HG03342 (cell line): ENCODE results near the gene ELL.

Experiments used
- ATAC-seq: cut with Tn5 transposase; IDR thresholded peaks from one replicate; pipeline ENCODE4 v1.9.1; 2021; ENCODE audit warnings: mild to moderate bottlenecking, moderate library complexity; ENCODE audit not compliant: unreplicated experiment

The ELL gene

DNA sequence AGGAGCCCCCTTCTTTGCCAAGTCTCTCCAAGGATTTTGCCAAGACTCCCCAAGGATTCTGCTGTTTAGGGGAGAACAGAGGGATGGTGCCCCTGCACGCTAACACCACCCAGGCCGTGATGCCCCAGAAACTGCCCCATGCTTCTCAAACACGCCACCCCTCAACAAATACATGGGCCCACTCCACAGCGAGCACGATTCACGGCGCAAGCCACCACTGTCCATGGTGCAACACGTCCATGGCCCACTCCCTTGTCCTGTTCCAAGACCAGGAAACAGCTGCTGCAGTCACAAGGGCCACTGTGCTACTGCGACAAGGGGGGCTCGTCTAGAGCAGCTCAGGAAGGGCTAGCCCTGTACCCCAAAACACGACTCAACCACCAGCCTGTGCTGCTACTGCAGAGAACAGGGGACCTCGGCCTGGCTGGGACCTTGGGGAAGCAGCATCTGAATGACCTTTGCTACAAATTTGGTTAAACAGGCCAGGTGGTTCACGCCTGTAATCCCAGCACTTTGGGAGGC lies 47.4 kb downstream of the ELL start:
- no peak for ATAC-seq

DNA sequence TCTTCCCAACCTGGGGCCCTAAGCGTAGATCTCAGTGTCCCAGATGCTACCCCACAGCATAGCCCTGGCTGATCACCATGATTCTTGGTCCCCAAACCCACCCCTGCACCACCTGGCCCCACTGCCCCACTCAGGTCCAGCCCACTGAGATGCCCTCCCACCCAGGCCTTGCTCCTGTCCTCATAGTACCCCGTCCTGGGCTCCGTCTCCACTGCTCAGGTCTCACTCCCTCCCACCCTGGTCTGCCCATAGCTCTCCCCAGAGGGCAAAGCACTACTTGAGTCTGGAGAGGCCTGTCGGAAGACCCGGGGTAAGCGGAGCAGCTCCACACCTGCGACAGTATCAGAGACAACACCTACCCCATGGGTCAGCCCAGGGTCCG lies 48.2 kb downstream of the ELL start:
- ATAC-seq, result no peak

DNA sequence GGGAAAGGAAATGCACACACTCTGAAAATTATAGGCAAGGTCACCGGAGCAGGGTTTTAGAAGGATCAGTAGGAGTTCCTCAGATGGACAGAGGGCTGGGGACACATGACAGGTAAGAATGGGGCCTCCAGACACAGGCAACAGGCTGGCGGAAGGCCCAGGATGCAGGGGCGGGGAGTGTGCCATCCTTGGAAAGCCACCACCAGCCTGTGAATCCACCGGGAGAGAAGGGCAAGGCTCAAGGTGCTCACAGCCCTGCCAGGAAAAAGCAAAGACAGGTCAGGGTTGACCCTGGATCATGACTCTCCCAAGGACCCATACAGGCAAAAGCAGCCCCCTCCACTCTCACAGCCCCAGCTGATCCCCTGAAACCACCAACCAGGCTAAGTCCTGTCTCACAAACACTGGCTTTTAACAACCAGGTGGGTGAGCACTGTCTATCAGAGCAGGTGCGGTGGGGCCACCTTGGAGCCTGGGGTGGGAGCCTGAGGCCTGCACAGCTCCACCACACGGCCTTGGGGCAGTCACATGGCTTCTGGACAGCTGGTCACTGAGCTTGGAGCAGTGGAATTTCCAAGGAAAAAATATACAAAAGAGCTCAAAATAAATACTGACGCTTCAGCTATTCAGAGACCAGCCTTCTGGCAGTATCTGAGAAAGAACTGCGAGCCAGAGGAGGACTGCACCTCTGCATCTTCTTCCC lies 48.7 kb downstream of the ELL start:
- no peak for ATAC-seq

DNA sequence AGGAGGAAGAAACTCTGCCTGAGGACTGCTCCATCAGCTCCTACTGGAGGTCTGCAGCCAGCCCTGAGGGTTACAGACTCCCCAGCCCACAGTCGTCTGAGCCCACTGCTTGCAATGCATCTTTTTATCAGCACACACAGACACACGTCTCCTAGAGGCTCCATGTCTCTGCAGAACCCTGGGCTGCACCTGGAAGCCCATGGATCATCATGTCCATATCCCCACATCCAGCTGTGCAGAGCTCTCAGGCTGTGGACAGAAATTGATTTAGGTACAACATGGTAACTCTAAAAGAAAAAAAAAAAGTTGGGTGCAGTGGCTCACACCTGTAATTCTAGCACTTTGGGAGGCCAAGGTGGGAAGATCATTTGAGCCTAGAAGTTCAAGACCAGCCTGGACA lies 51.1 kb downstream of the ELL start:
- no peak for ATAC-seq

DNA sequence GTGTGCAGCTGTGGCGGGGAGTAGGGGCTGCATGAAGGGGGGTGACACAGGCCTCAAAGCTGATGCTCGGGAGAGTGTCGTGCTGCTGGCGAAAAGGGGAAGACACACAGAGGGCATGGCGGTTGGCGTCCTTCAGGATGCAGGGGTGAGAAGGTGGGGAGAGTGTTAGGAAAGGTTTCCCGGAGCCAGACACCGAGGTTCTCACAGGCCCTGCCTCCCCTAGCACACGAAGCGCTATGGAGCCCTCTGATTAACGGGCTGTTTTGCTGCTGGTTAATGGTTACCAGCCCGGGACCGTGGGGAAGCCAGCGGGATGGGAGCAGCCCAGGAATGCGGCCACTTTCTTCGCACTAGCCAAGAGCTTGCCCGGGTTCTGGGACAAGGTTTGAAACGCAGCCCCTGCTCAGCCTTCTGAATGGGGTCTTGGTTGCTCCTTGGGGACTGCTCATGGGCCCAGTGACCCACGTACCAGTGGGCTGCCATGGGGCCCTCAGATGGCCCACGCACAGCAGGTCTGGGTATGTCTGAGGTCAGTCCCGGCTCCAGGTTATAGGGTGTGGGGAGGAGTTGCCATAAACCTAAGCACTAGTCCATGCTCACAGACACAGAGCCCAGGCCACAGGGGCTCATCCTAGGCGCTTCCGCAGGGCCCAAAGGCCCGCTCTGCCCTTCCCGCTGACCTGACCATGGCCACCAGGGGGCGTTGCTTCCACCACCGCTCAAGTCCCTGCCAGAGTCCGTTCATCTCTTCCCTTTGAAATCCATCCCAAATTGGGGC lies 52.6 kb downstream of the ELL start:
- no peak for ATAC-seq

DNA sequence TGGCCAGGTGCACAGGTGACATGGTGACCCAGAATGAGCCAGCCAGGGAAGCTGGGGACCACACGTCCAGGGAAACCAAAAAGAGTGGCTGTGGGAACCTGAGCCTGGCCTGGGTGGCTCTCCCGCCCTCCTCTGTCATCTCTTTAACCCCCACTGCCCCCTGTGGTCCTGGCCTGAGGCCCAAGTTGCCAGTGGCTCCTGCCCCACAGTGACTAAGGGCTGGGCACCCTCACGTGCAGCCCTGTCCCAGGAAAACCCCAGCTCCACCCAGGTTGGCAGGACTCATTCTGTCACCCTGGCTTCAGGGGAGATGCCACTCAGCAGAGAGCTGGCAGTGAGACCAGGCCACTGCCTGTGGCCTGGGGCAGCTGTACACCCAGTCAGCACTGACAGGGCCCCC lies 53.4 kb downstream of the ELL start:
- no peak for ATAC-seq

DNA sequence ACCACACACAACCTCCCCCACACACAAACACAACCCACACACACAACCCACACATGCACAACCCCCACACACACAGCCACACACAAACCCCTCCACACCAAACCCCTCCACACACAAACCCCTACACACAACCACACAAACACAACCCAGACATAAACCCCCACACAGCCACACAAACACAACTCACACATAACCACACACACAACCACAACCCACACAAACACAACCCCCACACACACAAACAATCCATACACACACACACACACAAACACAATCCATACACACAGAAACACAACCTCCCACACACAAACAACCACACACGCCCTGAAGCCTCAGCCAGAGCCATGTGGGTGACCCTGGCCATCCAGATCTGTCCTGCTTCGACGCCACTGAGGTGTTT lies 53.9 kb downstream of the ELL start:
- ATAC-seq, result no peak

DNA sequence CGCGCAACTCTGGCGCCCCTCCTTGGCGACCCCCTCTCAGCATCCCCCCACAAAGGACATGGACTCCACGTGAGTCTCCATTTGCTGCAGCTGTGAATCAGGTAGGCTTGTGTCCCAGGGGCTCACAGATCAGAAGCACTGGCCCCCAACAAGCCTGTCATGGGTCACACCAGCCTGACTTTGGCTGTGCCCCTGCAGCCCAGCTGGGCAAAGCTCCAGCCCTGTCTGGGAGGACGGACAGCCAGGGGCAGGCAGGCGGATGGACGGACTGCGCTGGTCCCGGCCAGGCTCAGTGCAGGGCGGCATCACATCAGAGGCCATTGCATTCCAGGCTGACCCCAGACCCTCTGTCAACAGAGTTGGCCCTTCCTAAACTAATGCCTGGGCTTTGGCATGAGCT lies 55.5 kb downstream of the ELL start:
- no peak for ATAC-seq

DNA sequence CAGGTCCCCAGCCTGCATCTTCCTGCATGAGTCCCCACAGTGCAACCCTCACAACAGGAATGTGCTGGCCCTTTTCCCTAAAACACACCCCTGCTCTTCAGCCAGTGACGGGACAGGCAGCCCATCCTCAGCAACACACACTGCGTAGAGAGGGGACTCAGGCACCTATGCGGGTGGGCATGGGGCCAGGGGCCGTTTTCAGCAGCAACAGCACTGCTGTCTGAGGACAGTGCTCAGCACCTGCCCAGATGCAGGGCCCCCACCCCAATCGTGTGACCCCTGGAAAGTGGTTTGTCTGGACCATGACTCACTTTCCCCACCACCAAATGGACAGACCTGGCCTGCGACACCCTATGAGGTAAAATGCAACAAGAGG lies 55.9 kb downstream of the ELL start:
- no peak for ATAC-seq

DNA sequence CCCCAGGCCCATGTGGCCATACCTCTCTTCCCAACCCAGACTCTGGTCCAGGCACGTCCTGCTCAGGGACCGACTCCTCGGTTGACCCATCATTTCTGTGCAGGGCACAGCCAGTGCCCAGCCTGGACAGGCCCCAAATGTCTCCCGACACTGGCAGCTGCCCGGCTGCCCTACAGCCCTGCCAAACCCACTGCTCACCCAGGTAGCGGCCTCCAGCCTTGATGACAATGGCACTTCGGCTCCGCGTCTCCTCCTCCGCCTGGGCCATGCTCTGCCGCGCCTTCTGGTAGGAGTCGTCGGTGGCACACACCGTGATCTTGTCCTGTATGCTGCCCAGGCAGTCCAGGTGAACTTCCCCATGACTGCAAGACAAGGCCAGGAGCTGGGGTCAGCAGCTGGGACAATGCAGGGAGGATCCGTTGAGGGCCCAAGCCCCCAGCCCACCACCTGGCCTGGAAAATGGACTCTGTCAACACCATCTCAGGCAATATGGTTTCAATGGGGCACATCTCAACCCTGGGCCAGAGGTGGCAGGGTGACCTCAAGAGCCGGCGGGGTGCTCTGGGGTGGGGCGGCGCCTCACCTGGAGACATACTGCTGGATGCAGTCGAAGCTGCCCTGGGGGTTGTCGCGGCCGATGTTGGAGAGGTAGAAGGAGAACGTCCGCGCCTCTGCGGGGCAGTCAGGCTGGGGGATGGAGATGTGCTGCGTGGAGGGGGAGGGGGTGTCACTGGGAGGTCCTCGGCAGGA lies 56.5 kb downstream of the ELL start:
- no peak for ATAC-seq

DNA sequence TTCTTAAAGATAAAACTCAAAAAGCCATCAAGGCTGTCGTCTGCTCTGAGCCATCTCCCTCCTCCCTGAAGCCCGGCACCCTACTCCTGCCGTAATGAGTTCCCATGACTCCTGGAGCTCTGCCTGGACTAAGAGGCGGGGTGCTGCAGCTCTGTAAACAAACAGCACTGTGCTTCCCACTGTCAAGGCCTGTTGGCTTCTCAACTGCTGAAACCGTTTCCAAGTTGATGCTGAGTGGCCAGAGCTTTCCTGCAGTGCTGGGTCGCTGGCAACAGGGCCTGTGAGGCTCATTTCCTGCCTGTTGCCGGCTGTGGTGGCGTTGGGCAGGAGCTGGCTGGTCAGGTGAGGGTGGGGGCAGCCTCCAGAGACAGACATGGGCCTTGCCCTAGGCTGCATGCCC lies 57.2 kb downstream of the ELL start:
- no peak for ATAC-seq

DNA sequence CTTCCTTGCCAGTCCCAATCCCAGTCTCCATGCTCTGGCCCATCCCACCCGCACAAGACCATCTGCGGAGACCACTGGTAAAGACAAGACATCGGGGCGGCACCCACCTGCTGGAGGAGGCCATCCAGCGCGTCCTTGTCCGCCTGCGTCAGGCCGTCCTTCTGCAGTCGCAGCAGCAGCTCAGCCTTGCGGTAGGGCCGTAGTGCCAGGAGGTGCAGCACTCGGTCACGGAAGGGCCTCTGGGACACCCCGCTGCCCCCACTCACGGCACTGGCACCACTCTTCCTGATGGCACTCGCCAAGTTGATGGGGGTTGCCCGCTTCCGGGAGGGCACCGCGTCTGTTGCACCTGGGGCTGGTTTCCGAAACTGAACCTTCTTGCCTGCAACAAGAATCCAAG lies 60.4 kb downstream of the ELL start:
- no peak for ATAC-seq

DNA sequence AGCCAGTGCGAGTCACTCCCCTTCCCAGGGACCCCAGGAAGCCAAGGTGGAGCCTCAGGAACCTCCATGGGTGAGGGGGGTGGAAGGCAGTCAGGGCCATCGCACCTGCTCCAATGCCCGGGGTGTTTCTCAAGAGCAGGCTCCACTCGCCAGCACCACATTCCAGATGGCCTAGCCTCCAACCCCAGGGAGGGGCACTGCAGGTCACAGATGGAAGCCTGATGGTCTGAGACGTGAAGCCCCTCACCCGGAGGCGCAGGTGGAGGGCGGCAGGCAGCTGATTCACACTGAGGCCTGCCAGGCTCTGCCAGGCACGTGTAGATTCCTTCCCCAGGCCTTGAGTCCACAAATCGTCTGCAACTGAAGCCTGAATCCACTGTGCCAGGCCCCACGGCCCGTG lies 61.0 kb downstream of the ELL start:
- no peak for ATAC-seq

DNA sequence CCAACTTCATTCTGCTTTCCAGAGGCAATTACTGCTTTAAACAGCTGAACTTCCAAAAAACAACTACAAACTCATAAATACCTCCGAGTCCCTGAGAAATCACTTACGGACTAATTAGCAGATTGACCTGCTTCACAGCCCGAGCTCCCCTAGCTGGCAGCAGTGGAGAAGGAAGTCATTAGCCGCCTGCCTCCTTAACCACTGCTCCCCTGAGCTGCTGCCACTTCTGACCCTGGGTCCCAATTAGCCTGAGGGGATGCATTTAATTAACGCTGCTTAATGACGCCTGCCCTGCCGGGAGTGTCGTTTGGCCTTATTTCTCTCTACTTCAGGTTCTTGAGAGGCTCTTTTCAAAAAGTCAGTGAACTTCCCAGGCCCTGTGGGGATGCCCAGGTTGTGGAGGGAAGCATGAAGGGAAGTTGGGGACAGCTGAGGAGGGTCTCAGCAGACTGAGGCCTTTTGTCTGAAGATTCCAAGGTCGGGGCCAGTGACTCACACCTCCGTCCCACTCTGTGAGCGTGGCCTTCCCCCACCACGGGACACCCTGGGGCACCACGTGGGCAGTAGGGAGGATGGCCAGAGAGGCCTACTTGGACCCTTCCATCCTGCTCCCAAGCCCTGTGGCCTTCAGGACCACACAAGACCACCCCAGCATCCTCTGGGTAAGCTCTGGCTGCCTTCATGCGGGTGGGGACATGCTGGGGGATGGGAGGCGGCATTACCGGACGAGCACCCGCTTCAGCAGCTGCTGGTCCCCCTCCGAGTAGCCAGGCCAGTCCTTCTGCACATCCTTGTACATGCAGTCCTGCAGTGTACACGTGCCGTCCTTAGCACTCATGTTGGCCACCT lies 64.2 kb downstream of the ELL start:
- ATAC-seq, result no peak

DNA sequence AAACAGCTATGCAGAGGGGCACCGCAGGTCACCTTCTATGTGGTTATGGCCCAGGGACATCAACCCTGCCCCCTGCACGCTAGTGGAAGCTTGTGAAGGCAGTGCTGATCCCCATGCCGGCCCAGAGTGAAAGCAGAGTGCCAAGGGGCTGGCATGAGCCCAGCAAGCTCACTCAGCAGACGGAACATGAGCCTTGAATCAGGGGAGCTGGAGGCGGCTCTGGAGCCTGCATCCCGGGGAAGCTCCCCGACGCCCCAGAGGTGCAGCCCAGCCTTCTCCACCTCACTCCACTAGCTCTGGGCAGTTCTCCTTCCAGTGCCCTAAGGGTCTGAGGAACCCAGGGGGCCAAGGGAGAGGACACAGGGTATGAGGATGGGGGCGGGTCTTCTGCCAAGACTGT lies 64.9 kb downstream of the ELL start:
- no peak for ATAC-seq

DNA sequence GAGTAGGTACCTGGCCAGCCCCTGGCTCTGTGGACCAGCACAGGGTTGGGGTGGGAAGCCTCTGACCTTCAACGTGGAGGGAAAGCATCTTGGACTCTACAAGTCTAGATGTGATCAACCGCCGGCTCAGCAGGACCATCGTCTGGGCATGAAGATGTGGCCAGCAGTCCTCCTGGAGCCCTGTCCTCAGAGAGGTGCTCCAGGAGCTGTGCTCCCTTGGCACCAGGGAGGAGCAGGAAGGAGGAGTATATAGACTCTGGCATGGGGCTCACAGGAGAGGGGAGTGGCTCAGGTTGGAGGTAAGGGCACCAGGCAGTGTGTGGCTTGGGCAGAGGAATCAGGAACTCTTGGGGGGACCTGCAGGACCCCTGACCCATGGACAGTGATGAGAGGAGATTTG lies 65.6 kb downstream of the ELL start:
- ATAC-seq, result no peak

DNA sequence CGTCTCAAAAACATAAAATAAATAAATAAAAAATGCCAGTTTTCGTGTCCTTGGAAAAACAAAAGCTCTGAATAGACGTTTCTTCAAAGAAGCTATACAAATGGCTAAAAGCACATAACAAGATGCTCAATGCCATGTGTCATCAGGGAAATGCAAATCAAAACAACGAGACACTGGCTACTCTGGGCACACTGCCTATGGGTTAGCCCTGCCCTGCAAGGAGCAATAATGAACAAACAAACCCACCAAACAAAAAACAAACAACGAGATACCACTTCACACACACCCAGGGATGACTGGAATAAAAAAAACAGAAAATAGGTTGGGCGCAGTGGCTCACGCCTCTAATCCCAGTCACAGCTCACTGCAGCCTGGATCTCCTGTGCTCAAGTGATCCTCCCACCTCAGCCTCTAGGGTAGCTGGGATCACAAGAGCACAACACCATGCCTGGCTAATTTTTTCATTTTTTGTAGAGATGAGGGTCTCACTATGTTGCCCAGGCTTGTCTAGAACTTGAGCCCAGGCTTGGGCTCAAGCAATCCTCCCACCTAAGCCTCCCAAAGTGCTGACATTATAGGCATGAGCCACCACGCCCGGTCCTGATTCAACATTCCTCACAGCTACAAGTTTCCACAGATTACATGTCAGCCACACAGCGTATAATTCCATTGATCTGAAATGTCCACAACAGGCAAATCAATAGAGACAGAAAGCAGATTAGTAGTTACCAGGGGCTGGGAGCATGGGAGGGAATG lies 68.4 kb downstream of the ELL start:
- ATAC-seq, result no peak

DNA sequence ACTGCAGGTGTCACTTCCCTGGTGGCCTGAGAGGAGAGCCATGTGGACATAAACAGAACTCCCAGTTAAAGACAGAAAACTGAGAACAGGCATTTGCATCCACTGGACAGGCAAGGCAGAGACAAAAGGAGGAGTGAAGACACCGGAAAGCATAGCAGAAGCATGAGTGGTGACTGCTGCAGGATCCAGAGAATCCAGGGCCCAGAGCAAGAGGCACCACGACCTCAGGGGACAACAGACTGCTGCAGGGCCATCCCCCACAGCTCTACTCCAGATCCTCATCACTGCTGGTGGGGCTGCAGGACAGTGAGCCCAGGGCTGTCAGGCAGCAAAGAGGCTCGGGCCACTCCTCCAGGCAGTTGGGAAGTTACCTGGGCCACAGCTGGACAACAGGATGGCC lies 69.5 kb downstream of the ELL start:
- no peak for ATAC-seq

DNA sequence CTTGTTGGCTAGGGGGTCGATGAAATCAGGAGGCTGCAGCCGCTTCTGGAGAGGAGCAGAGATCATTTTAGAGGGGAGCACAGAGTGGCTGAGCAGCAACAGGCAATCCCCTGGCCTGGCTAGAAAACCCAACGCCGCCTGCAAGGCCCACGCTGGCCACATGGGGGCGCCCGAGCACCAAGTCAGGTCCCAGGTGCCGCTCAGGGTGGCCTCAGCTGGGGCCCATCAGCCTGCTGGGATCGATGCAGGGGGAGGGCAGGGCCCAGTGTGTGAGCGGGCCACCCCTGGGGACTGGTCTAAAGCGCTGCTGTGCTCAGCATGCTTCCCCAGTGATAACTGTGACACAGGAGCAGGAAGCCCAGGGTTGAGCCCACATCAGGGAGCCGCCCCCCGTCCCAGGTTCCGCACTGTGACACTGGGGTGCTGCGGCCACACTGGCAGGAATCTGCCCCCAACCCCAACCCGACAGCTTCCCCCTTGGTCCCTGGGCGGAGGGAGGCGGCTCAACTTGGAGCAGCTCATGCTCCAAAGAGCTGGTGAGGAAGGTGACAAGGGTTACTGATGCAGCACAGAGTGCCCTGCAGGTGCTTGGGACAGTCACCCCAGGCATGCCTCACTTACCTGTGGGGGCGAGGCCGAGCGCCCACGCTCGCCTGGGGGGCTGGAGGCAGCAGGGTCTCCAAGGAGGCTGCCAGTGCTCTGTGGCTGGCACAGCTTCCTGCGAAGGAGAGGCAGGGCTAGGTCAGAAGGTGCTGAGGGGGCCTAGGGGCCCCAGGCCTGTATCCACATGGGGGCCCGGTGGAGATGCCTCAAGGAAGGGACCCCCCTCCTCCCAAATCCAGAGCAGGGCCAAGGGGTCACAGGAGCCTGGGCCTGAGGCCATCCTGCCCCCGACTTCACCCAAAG lies 70.7 kb downstream of the ELL start:
- ATAC-seq, result no peak
